Urinary bladder (tissue), 4 donors: ENCODE measurements around the gene ACSF3. TPM values are rescaled to one million over a fixed set of nuclear protein-coding genes. Genes with fewer than 3 reads are reported as not detected.

Source experiments
- DNase-seq: peaks from one replicate; pipeline ENCODE4 v3.0.0-alpha.2; 2015; ENCODE audit errors: extremely low spot score
- H3K27ac ChIP-seq: one replicate; pipeline ENCODE4 v1.5.1; 2013; ENCODE audit warnings: low read depth, mild to moderate bottlenecking, moderate library complexity
- H3K36me3 ChIP-seq: one replicate; pipeline ENCODE4 v1.6.1; 2013; ENCODE audit warnings: mild to moderate bottlenecking, moderate library complexity; ENCODE audit not compliant: insufficient read depth
- H3K4me1 ChIP-seq: one replicate; pipeline ENCODE4 v1.6.1; 2013; ENCODE audit warnings: mild to moderate bottlenecking, moderate library complexity; ENCODE audit not compliant: insufficient read depth
- H3K4me3 ChIP-seq: one replicate; pipeline ENCODE4 v1.5.1; 2013; ENCODE audit warnings: low read depth, low read length
- WGBS: extraction: QIAGEN DNeasy Blood & Tissue Kit; methylation state at CpG from one replicate; pipeline ENCODE4 v1.1.7; 2013; 5-methylcytosine and 5-hydroxymethylcytosine counted together
- polyA plus RNA-seq: library from polyadenylated mRNA; stranded (reverse); fragments of 200-250 nt; gene quantifications from one replicate; pipeline ENCODE4 v1.2.3, GENCODE V29; 2013
- total RNA-seq: library from RNA; depleted of rRNA; stranded (reverse); fragments of >200 nt; gene quantifications from one replicate; pipeline ENCODE4 v1.2.3, GENCODE V29; 2014
- donor health status: healthy with polysubstance abuse.
- donor health status: healthy.

The ACSF3 gene
- total and polyA plus RNA-seq, 2 donors = 19.1 to 19.7 TPM

DNA sequence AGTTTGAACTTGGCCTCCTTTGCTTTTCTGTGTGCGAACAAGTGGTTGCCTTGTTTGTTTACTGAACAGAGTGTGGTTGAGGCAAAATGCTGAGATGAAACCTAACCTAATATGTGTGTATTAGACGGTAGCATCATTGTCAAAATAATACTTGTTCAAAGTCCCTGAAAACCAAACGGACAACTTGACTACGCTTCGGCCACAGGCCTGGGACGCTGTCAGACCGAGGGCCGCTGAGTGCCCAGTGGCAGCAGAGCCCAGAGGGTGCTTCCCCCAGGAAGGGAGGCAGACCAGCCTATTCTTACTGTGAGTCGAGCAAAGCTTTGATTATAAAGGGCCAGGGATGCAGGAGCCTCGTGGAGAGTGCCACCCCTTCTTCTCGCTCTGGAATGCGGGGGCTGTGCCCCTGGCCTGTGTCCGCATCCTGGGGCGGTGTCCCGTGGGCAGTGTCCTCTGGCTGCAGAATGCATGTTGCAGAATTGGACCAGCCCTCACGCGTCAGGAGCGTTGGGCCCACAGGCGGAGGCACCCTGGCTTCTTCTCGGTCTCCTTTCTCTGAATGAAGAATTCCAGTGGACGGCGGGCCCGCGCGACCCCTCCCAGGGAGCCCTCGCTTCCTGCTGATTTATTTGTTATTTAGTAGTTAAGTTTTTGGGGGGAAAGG, 5.2 kb downstream of the ACSF3 start:
- H3K4me1 ChIP-seq = peaks cover 2% of the 10 kb centered on the region
- WGBS = 91% methylated on average over 26 of the region's 26 CpGs
- no peak overlapping the region for H3K4me3 ChIP-seq
- no peak overlapping the region for H3K27ac ChIP-seq
- DNase-seq = no peak
- no peaks in the 10 kb centered on the region for H3K36me3 ChIP-seq

DNA sequence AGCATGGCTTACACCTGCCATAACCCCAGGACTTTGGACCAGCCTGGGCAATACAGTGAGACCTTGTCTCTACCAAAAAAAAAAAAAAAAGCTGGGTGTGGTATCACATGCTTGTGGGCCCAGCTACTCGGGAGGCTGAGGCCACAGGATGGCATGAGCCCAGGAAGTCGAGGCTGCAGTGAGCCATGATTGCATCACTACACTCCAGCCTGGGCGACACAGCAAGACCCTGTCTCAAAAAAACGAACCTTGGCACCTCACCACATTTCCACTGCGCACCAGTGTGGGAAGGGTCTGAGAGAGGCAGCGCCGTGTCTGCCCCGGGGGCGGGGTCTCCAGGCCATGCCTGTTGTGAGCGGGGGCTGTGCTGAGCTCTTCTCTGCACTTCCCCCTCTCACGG, 6.3 kb downstream of the ACSF3 start:
- no peak overlapping the region for H3K27ac ChIP-seq
- no peak overlapping the region for H3K4me3 ChIP-seq
- H3K4me1 ChIP-seq = peaks cover 2% of the 10 kb centered on the region
- DNase-seq = no peak
- peaks cover 2% of the 10 kb centered on the region for H3K36me3 ChIP-seq
- 65% methylated on average over 11 of the region's 11 CpGs for WGBS

DNA sequence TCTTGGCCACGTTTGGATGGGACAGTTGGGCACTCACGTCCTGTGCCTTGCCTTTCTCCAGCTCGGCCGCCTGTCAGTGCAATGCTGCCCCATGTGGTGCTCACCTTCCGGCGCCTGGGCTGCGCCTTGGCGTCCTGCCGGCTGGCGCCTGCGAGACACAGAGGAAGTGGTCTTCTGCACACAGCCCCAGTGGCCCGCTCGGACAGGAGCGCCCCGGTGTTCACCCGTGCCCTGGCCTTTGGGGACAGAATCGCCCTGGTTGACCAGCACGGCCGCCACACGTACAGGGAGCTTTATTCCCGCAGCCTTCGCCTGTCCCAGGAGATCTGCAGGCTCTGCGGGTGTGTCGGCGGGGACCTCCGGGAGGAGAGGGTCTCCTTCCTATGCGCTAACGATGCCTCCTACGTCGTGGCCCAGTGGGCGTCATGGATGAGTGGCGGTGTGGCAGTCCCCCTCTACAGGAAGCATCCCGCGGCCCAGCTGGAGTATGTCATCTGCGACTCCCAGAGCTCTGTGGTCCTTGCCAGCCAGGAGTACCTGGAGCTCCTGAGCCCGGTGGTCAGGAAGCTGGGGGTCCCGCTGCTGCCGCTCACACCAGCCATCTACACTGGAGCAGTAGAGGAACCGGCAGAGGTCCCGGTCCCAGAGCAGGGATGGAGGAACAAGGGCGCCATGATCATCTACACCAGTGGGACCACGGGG, 7.1 kb downstream of the ACSF3 start:
- WGBS = 86% methylated on average over 42 of the region's 42 CpGs
- Histone ChIP-seq H3K36me3 (peaks cover 7% of the 10 kb centered on the region), H3K4me3 (no peak overlapping the region), H3K27ac (no peak overlapping the region), H3K4me1 (no peaks in the 10 kb centered on the region)
- no peak for DNase-seq

DNA sequence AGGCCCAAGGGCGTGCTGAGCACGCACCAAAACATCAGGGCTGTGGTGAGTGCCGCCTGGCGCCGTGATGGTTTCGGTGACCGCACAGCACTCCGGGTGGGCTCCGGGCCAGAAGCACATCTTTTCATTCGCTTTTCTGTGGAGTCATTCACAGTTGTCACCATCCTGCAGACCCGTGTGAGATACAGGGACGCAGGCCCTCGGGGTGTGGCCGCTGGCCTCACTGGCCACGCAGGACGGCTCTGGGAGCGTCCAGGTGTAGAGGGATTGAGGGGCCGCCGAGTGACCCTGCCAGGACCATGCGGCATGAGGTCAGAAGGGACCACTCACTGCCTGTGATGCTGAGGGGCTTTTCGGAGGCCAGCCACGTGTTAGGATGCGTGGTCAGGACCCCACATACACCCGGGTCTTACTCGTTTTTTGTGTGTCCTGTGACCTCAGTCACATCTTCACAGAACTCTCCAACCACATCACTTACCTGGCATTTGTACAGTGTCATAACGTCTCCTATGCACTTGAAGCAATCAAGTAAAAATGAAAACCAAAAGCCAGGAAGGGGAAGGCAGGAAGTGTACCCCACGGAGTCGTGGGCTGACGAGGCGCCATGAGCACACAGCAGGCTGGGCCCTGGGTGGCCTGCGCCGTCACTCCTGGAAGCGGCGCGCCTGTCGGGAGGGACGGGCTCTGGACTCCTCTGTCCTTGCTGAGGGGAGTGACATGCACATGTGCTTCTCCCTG, 7.8 kb downstream of the ACSF3 start:
- 90% methylated on average over 37 of the region's 37 CpGs for WGBS
- no peak overlapping the region for H3K27ac ChIP-seq
- H3K4me1 ChIP-seq = no peaks in the 10 kb centered on the region
- H3K4me3 ChIP-seq = no peak overlapping the region
- DNase-seq = no peak
- peaks cover 7% of the 10 kb centered on the region for H3K36me3 ChIP-seq

DNA sequence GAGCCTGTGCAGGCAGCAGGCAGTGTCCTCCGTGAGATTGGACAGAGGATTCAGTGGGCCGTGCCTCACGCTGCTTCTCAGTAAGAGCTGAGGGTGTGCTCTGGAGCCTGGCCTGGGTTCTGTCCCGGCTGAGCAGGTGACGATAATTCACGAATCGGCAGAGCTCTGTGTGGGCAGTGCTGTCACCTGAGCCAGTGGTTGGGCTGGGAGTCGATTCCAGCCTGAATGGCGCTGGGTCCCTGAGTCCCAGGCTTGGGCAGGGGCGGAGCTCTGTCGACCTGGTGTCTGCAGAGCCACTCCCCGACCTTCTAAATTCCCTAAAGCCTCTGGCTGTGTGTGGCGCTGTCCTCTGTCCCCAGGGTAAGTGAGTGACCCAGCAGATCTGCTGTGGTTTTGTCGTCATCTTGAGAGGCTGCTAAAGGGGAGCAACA, 8.4 kb downstream of the ACSF3 start:
- no peak overlapping the region for H3K27ac ChIP-seq
- no peak for DNase-seq
- H3K36me3 ChIP-seq = peaks cover 7% of the 10 kb centered on the region
- no peaks in the 10 kb centered on the region for H3K4me1 ChIP-seq
- no peak overlapping the region for H3K4me3 ChIP-seq
- 85% methylated on average over 14 of the region's 14 CpGs for WGBS

DNA sequence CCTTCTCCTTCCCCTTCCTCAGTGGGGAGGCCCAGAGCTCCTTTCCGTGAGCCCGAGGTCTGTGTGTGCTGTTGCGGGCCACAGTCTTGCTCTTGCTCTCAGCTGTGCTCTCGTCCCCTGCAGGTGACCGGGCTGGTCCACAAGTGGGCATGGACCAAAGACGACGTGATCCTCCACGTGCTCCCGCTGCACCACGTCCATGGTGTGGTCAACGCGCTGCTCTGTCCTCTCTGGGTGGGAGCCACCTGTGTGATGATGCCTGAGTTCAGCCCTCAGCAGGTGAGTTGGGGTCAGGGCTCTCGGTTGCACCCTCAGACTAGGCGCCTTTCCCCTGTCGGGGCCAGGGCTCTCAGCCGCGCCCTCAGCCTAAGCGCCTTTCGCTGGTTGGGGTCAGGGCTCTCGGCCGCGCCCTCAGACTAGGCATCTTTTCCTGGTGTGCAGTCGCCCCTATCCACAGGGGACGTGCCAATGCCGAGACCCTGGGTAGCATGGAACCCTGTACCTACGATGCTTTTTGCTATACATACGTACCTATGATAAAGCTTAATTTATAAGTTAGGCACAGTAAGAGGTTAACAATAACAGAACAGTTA, 8.9 kb downstream of the ACSF3 start:
- Histone ChIP-seq H3K4me1 (no peaks in the 10 kb centered on the region), H3K36me3 (peaks cover 7% of the 10 kb centered on the region), H3K4me3 (no peak overlapping the region), H3K27ac (no peak overlapping the region)
- no peak for DNase-seq
- 95% methylated on average over 26 of the region's 27 CpGs for WGBS

DNA sequence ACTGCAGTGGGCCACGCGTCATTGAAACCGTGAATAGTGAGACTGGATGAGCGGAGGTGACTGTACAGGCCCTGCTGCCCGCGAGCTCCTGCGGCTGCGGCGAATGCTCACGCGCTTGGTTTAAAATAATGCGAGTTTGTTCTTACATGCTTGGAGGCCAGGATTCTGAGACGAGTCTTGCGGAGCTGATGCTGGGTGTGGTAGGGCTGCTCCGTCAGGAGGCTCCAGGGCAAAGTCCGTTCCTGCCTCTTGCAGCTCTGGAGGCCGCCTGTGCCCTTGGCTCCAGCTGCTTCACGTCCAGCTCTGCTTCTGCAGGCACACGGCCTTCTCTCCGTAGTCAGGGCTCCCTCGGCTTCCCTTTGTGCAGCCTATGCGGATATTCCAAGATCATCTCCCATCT, 9.5 kb downstream of the ACSF3 start:
- WGBS = 92% methylated on average over 22 of the region's 22 CpGs
- Histone ChIP-seq H3K4me3 (no peak overlapping the region), H3K27ac (no peak overlapping the region), H3K4me1 (no peaks in the 10 kb centered on the region), H3K36me3 (peaks cover 7% of the 10 kb centered on the region)
- no peak for DNase-seq

DNA sequence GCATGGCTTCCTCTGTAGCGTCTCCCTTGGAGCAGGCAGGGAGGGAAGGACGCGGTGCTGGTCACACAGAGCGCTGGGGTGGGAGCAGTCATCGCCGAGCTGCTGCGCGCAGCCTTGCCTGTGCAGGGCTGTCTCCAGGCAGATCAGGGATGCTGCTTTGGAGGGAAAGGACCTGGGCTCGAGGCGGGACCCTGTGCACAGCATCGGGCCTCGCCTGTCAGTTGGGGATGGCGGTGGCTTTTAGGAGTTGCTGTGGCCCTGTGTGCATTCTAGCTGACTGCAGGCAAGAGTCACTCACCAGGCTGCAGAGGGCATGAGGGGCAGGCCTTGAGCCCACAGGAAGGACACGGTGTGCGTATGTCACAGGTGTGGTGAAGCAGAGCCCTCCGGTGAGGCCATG, 10.1 kb downstream of the ACSF3 start:
- Histone ChIP-seq H3K27ac (no peak overlapping the region), H3K4me3 (no peak overlapping the region), H3K36me3 (peaks cover 7% of the 10 kb centered on the region), H3K4me1 (no peaks in the 10 kb centered on the region)
- 91% methylated on average over 16 of the region's 16 CpGs for WGBS
- no peak for DNase-seq

DNA sequence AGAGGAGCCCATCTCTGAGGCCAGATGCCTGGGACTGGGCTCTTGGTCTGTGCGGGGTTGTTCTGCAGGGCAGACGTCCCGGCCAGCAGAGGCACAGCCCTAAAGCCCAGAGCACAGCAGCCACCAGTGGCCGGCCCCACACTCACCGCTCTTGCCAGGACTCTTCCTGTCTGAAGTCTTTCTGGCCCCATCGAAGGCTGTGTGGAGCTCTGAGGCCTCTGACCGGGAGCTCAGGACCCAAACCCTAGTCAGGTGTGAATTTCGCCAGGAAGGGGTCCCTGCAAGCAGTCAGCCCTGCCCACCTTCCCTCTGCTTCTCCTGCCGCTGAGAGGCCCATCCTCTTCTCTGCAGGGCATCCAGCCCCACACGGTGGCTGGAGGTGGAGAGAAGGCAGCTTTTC, 10.7 kb downstream of the ACSF3 start:
- 80% methylated on average over 10 of the region's 10 CpGs for WGBS
- H3K27ac ChIP-seq = no peak overlapping the region
- peaks cover 7% of the 10 kb centered on the region for H3K36me3 ChIP-seq
- H3K4me3 ChIP-seq = no peak overlapping the region
- no peak for DNase-seq
- no peaks in the 10 kb centered on the region for H3K4me1 ChIP-seq

DNA sequence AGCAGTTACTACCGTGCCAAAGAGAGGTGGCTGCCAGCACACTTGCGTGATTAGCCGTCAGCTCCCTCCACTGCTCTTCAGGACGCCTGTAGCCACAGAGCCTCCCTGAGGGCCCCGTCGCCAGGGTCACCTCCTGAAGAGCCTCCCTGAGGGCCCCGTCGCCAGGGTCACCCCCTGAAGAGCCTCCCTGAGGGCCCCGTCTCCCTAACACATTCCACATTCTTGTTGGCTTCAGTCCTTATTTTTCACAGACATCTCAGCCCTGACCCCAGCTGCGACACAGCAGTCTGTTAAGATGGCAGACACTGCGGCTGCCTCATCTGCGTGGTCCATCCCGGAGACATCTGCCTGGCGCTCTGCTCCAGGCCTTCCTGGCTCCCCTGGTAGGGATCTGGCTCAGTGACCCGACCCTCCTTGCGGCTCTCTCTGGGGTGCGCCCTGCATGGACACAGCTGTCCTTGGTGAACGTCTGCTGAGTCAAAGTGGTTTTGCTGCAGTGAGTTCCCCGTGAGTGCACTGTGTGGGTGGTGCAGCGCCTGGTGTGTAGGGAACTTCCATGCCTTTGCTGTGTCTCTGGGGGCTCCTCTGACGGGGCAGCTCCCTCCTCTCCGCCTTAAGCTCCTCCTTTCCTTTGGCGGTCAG, 11.4 kb downstream of the ACSF3 start:
- Histone ChIP-seq H3K4me3 (no peak overlapping the region), H3K36me3 (peaks cover 7% of the 10 kb centered on the region), H3K27ac (no peak overlapping the region), H3K4me1 (no peaks in the 10 kb centered on the region)
- DNase-seq = no peak
- 80% methylated on average over 23 of the region's 23 CpGs for WGBS

DNA sequence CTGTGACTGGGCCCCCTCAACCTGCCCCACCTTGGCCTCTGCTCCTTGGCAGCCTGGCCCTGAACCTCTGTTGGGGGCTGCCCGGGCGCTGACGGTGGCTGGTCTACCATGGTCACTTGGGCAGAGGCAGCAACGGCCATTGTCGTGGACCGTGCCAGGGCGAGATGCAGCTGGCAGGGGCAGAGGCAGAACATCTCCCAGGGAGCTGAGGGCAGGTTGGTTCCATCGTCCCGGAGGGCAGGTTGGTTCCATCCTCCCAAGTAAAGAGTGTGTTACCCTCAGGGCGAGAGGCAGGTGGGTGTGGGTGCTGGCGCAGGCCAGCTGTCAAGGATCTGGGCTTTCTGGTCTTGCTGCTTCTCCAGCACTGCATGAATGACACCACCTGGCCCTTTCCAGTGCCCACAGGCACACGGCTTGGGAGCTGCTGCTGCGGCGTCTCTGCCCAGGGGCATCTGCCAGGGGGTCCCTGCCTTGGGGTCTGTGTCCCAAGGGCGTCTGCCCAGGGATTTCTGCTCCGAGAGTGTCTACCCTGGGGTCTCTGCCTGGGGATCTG, 12.0 kb downstream of the ACSF3 start:
- peaks cover 7% of the 10 kb centered on the region for H3K36me3 ChIP-seq
- H3K27ac ChIP-seq = no peak overlapping the region
- 95% methylated on average over 16 of the region's 16 CpGs for WGBS

DNA sequence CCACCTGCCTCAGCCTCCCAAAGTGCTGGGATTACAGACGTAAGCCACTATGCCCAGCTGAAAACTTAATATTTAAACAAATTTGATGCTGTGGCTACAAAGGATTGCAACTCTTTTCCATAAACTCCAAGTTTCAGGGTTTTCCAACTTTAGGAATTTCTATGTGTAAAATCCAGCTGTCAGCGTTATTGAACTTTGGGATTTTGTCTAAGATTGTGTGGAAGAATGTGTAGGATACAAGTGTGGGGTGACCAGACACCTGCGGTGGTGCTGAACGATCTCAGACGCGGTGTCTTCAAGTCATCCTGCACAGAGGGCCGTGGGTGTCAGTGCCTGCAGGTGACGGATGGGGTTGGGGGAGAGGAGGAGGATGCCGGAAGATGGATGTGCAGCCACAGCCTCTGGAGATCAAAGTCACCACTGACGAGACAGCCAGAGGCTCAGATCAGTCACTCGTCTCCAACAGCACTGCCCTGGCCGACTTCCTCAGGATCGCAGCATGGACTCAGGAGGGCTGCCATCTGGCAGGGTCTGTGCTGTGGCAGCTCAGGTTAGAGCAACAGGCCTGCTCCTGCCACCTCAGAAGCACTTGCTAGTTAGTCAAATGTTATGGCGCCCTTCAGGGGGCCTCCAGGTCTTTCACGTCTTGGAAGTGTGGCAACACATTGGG, 13.0 kb downstream of the ACSF3 start:
- H3K36me3 ChIP-seq = peaks cover 7% of the 10 kb centered on the region
- H3K4me1 ChIP-seq = no peaks in the 10 kb centered on the region
- no peak overlapping the region for H3K4me3 ChIP-seq
- no peak for DNase-seq
- WGBS = 78% methylated on average over 15 of the region's 15 CpGs
- no peak overlapping the region for H3K27ac ChIP-seq

More for the DNA sequence above, 12.0 kb downstream of the ACSF3 start:
- Histone ChIP-seq H3K4me1 (no peaks in the 10 kb centered on the region), H3K4me3 (no peak overlapping the region)
- DNase-seq = no peak

DNA sequence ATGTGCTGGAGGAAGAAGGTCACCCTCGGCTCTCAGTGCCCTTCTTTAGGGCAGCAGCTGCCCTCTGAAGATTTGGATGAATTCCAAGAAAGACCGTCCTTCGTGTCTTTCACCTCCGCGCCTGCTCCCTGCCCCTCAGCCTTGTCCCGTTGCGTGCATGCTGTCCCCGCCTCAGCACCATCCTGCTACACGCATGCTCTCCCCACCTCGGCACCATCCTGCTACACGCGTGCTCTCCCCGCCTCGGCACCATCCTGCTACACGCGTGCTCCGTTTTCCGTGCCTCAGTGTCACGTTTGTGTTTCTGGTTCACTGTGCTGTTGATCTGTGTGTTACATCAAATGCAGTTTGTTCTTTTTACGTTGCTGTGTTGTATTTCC, 13.5 kb downstream of the ACSF3 start:
- no peak for DNase-seq
- H3K36me3 ChIP-seq = peaks cover 7% of the 10 kb centered on the region

More for the DNA sequence above, 13.5 kb downstream of the ACSF3 start:
- Histone ChIP-seq H3K4me1 (no peaks in the 10 kb centered on the region), H3K27ac (no peak overlapping the region), H3K4me3 (no peak overlapping the region)
- WGBS = 93% methylated on average over 20 of the region's 20 CpGs
